Coronary artery (tissue), 2 donors: ENCODE measurements around the gene CADPS2.
"Not testable (repeated sequence)": the region's sequence is repeated elsewhere in the genome, so short reads cannot be mapped to it uniquely, and the experiment has no call there.

ENCODE experiments used
- DNase-seq: peaks from one replicate; pipeline ENCODE4 v3.0.0-alpha.2; 2017; ENCODE audit warnings: low spot score
- H3K27ac ChIP-seq, 2 donors: fragments of 200-600 bp; sonication (generic); one replicate each; pipeline ENCODE4 v1.5.1; 2016 to 2019
- H3K4me3 ChIP-seq: fragments of 200-600 bp; sonication (generic); 2 replicates; pipeline ENCODE4 v1.5.1; 2016; ENCODE audit warnings: mild to moderate bottlenecking, moderate library complexity
- CTCF ChIP-seq: fragments of 200-600 bp; sonication (generic); IDR thresholded peaks from one replicate; pipeline ENCODE4 v1.5.1; 2019; ENCODE audit warnings: antibody characterized with exemption

Gene CADPS2

GRCh38 chr7:122291189-122291588, 595.1 kb downstream of the CADPS2 start:
- no peak for DNase-seq
- Histone ChIP-seq H3K4me3 (no peak overlapping the region), H3K27ac (no peak overlapping the region)
- no peak for TF ChIP-seq CTCF

GRCh38 chr7:122290476-122290875, 595.8 kb downstream of the CADPS2 start:
- H3K4me3 ChIP-seq, result no peak overlapping the region
- no peak for DNase-seq
- no peak for TF ChIP-seq CTCF
- H3K27ac ChIP-seq, result no peak overlapping the region

GRCh38 chr7:122289426-122289825, 596.8 kb downstream of the CADPS2 start:
- no peak overlapping the region for H3K27ac ChIP-seq
- no peak for TF ChIP-seq CTCF
- DNase-seq, result no peak
- H3K4me3 ChIP-seq, result no peak overlapping the region

- DNase-seq, H3K4me3 ChIP-seq, H3K27ac ChIP-seq: not testable (repeated sequence)
These were observed 601.7 kb downstream of the CADPS2 start for GRCh38 chr7:122284608-122285007.

- H3K4me3 ChIP-seq, result no peak overlapping the region
- DNase-seq, result no peak
- H3K27ac ChIP-seq, result no peak overlapping the region
- no peak for TF ChIP-seq CTCF
These were observed 613.1 kb downstream of the CADPS2 start for GRCh38 chr7:122273117-122273516.

GRCh38 chr7:122269241-122269640, 617.0 kb downstream of the CADPS2 start:
- TF ChIP-seq CTCF, result no peak

More at GRCh38 chr7:122269241-122269640, 617.0 kb downstream of the CADPS2 start:
- no peak overlapping the region for H3K27ac ChIP-seq
- H3K4me3 ChIP-seq, result no peak overlapping the region
- no peak for DNase-seq
